Measurements from ENCODE around the gene LTBR.
A peak's percentile ranks its signal among the peaks of the same experiment; 100 is the strongest.
"Not testable (repeated sequence)": the region's sequence is repeated elsewhere in the genome, so short reads cannot be mapped to it uniquely, and the experiment has no call there.

Gene LTBR

DNA sequence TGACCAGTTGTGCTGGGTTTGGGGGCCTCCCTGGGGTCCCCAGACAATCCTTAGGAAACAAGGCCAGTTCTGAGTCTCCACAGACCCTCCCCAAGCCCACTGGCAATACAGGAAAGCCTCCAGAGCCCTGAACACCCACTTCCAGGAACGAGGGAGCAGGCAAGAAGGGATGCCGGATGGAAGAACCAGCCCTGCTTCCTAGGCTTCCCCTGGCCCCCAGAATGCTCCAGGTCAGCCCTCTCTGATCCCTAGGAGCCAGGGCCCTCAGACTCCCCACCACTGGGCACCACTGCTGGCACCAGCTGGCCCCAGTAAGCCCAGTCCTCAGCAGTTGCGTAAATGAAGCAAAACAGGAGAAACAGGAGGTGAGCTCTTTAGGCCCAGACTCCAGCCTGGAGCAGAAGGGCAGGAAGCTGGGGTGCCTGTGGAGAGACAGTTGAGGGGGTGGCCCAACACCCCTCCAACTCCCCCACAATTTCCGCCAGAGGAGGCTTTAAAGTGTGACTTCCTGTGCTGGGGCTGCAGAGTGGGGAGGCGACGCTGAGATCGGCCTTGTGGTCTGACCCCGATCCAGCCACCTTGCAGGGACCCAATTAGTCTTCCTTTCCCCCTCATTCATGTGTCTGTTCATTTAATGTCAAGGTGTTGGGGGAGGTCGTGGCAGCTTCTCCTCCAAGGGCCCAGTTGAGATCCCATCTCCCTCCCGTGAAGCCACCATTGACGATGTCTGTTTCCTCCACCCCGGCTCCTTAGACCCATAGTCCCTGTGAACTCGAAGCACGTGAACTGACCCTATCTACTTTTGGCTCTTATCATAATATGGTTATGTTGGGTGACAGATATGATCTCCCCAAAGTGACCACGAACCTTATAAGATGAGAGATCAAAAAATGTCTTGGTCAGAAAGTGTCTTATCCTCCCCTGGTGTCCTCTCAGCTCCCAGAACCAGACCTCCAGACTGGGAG, 46.8 kb upstream of the LTBR start:
- TF ChIP-seq, protein P1, sequence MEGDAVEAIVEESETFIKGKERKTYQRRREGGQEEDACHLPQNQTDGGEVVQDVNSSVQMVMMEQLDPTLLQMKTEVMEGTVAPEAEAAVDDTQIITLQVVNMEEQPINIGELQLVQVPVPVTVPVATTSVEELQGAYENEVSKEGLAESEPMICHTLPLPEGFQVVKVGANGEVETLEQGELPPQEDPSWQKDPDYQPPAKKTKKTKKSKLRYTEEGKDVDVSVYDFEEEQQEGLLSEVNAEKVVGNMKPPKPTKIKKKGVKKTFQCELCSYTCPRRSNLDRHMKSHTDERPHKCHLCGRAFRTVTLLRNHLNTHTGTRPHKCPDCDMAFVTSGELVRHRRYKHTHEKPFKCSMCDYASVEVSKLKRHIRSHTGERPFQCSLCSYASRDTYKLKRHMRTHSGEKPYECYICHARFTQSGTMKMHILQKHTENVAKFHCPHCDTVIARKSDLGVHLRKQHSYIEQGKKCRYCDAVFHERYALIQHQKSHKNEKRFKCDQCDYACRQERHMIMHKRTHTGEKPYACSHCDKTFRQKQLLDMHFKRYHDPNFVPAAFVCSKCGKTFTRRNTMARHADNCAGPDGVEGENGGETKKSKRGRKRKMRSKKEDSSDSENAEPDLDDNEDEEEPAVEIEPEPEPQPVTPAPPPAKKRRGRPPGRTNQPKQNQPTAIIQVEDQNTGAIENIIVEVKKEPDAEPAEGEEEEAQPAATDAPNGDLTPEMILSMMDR (IDR thresholded peaks at IDR 0.05; ENCODE audit: insufficient read depth, low read depth, low read length, missing control alignments): no peak
- H3K4me3 ChIP-seq (ENCODE audit: low read depth, low read length): peak overlapping the region; percentile 52
- peak; percentile 66 for DNase-seq (ENCODE audit: low read depth)

DNA sequence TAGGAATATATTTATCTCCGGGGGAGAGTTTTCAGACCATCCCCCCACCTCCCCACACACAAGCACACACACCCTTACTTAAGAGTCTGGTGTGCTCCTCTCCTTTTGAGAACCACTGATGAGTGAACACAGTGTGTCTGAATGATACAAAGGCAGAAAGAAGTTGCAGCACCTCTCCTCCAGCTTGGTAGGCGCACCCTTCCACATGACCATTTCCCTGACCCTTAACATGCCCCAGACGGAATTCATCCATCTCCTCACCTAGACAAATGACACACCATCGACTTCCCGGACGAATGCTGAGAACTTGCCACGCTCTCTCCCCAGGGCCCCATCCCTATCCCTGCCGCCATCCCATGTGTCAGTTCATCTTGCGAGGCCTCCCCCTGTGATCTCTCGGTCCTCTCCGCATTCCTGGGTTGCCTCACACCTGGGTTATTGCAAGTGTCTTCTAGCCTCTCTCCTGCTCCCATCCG, 46.0 kb upstream of the LTBR start:
- H3K4me3 ChIP-seq (ENCODE audit: low read depth, low read length): no peak overlapping the region
- DNase-seq (ENCODE audit: low read depth): no peak
- TF ChIP-seq, protein P1 (IDR thresholded peaks at IDR 0.05; ENCODE audit: insufficient read depth, low read depth, low read length, missing control alignments): no peak

DNA sequence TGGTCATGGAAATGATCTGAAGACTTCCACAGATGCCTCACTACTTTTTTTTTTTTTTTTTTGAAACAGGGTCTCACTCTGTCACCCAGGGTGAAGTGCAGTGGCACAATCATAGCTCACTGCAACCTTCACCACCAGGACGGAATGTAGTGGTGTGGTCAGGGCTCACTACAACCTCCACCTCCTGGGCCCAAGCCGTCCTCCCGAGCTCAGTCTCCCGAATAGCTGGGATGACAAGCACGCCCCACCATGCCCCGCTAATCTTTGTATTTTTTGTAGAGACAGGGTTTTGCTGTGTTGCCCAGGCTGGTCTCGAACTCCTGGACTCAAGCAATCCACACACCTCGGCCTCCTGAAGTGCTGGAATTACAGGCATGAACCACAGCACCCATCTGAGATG, 45.4 kb upstream of the LTBR start:
- DNase-seq (ENCODE audit: low read depth); H3K4me3 ChIP-seq (ENCODE audit: low read depth, low read length): not testable (repeated sequence)

DNA sequence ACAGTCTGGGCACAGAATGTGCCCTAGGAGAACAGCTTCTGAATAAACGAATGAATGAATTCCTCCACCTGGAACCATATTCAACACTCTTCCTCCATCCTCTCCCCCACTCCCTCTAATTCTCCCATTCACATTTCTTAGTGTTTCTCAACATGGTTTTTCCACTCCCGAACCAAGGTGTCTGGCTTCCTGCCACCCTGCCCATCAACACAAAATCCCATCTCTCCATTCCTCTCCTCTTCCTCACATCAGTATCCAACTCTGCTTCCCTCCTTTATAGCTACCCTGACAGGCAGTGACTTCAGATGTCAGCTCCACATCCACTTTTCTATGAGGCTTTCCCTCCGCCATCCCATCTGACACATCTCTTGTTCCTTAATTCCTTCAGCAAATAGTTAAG, 45.0 kb upstream of the LTBR start:
- H3K4me3 ChIP-seq (ENCODE audit: low read depth, low read length): no peak overlapping the region
- TF ChIP-seq, protein P1 (IDR thresholded peaks at IDR 0.05; ENCODE audit: insufficient read depth, low read depth, low read length, missing control alignments): no peak
- no peak for DNase-seq (ENCODE audit: low read depth)

DNA sequence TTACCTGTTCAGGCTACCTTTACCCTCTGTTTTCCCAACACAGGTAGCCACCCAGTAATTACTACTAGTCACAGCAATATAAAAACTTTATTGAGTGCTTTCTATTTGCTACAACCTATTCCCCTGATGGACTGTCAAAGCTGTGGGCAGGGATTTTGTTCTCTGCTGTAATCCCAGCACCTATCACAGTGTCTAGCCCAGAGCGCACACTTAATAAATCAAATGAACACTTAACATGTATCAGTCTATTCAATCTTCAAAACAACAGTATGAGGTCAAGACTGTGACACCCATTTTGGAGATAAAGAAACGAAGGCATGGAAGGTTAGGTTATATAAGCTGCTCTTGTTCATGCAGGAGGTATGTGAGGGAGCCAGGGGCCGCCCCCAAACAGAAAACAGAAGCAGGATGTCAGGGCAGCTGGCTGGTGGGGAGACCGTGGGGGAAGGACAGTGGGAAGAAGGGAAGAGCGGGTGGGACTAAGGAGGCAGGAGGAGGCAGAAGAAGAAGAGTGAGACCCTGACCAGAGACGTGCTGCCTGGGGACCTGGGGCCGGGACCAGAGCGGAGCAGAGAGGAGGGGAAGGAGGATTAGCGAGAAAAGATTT, 43.8 kb upstream of the LTBR start:
- TF ChIP-seq, protein P1 (IDR thresholded peaks at IDR 0.05; ENCODE audit: insufficient read depth, low read depth, low read length, missing control alignments): no peak
- DNase-seq (ENCODE audit: low read depth): no peak
- peak overlapping the region; percentile 75 for H3K4me3 ChIP-seq (ENCODE audit: low read depth, low read length)

DNA sequence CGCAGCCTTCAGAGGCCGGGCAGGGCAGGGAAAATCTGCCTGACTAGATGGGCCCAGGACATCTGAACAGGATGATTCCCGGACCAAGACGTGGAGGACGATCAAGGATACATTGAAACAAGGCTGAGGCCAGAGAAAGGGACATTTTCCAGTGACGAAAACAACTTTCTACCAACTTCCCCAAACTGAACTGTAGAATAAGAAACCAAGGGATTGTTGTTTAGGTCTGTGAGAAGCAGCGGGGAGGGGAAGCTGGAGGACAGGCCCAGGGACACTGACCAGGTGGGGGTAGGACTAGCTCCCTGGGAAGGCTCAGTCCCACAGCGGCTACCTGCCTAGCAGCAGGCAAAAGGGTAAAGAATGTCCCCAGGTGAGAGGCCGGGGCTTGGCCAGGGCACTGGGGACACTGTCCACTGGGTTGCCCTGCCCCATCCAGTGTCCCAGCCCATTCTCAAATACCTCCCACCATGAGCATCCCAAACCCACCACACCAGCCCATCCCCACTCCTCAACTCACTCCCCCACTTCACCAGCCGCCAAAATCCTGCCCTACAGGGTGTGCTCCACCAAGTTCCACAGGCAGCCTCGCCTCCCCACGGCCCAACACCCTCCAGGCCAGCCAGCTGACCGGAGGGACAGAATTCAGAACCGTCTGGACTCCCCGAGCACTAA, 43.1 kb upstream of the LTBR start:
- TF ChIP-seq, protein P1 (IDR thresholded peaks at IDR 0.05; ENCODE audit: insufficient read depth, low read depth, low read length, missing control alignments): no peak
- no peak for DNase-seq (ENCODE audit: low read depth)
- H3K4me3 ChIP-seq (ENCODE audit: low read depth, low read length): peak overlapping the region; percentile 75
